Limb (tissue), 2 donors: ENCODE measurements around the gene PDE7B.

Source experiments
- DNase-seq, 2 donors: peaks; one replicate each; pipeline ENCODE4 v3.0.0-alpha.2; 2016; ENCODE audit errors: extremely low spot score in 2 of 2

PDE7B gene

GRCh38 chr6:135983718-135984343 is 132.3 kb downstream of the PDE7B start:
- DNase-seq: no peak

- no peak for DNase-seq
These were observed 134.0 kb downstream of the PDE7B start for GRCh38 chr6:135985471-135985870.

DNA sequence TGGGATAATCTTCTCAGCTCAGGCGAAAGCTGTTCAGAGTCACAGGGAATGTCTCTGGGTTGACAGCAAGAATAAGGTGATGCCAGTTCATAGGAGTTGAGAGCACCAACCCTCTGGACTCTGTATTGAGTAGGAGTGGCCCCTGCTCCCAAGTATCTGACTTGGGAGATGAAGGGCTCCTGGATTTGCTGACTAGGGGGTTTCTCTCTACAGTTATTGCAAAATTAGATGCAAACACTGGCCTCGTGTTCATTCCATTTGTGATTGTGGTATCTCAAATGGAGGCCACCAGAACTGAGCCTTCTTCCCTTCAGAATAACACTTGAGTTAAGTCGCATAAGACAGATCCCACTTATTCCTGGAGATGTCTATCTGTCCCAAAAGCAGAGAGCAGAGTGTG is 135.7 kb downstream of the PDE7B start:
- DNase-seq: no peak

DNA sequence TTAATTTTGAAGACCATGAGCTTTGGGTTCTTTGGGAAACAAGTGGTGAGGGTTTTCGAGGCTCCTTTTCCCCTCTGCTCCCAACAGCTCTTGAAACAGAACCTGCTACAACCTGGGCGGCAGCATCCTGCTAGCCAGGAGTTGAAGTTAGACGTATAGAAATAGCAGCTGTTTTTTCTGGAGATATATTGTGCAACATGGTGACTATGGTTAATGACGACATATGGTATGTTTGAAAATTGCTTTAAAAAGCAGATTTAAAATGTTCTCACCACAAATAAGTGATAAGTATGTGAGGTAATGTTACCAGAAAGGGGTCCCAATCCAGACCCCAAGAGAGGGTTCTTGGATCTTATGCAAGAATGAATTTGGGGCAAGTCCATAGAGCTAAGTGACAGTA is 138.9 kb downstream of the PDE7B start:
- no peak for DNase-seq

DNA sequence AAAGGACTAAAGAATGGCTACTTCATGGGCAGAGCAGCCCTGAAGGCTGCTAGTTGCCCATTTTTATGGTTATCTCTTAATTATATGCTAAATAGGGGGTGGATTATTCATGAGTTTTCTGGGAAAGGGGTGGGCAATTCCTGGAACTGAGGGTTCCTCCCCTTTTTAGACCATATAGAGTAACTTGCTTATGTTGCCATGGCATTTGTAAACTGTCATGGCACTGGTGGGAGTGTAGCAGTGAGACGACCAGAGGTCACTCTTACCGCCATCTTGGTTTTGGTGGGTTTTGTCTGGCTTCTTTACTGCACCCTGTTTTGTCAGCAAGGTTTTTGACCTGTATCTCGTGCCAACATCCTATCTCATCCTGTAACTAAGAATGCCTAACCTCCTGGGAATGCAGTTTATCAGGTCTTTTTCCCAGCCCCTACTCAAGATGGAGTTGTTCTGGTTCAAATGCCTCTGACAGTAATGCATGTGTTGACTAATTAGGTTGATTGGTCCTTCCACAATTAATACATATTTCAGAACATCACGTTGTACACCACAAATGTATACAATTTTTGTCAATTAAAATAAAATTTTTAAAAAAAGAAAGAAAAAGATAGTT is 139.5 kb downstream of the PDE7B start:
- no peak for DNase-seq

DNA sequence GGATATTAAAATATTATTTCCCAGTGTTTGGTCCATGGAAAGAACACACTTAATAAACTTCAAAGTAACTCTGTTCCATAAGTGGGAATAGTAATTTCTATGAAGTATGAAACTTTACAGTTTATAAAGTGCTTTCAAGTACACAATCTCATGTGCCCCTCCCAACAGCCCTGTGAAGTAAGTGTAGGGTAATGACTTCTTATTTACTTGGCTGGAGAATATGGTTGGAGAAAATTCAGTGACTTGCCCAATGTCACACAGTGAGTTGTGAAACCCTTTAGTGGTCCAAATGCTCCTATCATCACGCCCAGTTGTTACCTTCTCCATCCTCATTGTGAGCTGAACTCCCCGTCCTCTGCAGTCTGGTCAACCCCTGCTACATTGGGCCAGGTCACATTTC is 141.2 kb downstream of the PDE7B start:
- no peak for DNase-seq

DNA sequence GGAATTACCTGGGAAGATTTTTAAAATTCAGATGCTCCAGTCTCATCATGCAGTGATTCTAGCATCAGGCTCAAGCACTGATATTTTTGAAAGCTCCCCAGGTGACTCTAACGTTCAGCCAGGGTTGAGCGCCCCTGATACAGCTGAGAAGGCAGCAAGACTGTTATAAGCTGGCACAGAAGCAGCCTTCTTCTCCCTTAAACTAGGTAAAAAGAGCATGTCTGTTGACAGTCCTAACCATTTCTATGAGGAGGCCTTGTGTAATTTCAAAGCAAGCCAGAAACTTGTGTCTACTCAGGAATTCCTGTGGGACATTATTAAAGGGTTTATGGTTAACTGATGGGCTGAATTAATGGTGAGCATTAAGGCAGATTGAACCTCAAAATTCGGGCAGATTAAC is 141.9 kb downstream of the PDE7B start:
- no peak for DNase-seq

DNA sequence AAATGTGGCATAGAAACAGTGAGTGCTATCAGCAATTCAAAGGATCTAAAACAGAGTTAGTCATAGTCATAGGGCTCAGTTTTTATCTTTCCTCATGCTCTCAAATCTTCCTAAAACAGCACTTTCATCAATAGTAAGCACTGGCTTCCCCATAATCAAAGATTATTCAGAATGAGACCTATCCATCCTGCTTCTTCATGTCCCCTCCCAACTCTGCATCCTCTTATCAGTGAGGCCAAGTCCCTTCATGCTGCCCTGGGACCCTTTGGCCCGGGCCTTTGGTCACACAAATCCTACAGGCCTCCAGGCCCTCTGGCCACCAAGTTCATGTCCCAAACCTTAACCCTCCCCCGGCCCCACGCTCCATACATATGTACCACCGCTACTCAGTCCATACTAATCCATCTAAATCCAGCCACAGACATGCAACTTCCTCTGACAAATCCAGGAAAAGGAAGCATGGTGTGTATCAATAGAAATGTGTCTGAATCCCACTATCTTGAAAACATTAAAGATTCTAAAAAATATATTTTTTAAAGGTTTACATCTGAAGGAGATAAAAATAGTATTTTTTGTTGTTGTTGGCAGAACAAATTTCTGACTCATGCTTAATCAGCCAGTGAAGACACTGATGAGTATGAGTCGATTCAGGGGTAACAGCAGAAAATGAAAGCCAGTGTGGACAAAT is 143.5 kb downstream of the PDE7B start:
- no peak for DNase-seq

DNA sequence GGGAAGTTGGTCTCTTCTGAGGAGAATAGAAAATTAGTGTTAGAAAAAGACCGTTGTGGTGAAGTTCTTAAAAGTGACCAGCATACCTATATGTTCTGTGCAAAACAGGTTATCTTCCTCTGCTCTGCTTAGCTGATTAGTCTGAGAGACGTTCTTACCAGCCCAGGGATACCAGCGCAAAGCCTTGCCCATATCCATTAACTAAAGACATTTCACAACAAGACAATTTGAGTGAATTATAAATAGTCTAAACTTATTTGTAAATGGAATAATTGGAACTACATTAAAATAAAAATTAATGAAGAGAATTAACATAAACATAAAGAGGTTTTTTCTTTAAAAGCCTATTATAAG is 144.0 kb downstream of the PDE7B start:
- no peak for DNase-seq

DNA sequence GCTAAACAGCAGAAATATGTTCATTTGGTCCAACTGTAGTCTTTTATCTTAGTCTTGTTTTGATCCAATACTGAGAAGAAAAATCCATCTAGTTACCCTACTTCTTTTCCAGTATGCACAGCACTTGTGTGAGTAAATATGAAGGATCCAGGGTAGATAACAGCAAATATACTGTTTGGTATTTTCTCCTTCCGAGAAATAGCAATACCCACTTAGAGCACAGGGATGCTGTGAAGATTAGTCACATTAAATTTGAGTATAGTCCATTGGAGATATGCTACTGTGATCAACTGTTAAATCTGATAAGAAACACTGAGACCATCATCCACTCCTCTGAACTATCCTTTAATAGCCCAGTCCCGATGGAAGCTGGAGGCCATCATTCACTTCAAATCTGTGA is 145.2 kb downstream of the PDE7B start:
- no peak for DNase-seq

DNA sequence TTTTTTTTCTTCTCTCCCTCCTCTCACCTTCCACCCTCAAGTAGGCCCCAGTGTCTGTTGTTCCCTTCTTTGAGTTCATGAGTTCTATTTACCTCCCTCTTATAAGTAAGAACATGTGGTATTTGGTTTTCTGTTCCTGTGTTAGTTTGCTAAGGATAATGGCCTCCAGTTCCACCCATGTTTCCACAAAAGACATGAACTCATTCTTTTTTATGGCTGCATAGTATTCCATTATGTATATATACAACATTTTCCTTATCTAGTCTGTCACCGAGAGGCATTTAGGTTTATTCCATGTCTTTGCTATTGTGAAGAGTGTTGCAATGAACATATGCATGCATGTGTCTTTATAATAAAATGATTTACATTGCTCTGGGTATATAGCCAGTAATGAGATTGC is 147.9 kb downstream of the PDE7B start:
- DNase-seq: no peak

GRCh38 chr6:136007345-136007744 is 155.8 kb downstream of the PDE7B start:
- no peak for DNase-seq

- DNase-seq: no peak
These were observed 160.0 kb downstream of the PDE7B start for GRCh38 chr6:136011475-136011874.

- DNase-seq: no peak
These were observed 160.8 kb downstream of the PDE7B start for GRCh38 chr6:136012198-136012887.

GRCh38 chr6:136012943-136013342 is 161.4 kb downstream of the PDE7B start:
- DNase-seq: no peak

DNA sequence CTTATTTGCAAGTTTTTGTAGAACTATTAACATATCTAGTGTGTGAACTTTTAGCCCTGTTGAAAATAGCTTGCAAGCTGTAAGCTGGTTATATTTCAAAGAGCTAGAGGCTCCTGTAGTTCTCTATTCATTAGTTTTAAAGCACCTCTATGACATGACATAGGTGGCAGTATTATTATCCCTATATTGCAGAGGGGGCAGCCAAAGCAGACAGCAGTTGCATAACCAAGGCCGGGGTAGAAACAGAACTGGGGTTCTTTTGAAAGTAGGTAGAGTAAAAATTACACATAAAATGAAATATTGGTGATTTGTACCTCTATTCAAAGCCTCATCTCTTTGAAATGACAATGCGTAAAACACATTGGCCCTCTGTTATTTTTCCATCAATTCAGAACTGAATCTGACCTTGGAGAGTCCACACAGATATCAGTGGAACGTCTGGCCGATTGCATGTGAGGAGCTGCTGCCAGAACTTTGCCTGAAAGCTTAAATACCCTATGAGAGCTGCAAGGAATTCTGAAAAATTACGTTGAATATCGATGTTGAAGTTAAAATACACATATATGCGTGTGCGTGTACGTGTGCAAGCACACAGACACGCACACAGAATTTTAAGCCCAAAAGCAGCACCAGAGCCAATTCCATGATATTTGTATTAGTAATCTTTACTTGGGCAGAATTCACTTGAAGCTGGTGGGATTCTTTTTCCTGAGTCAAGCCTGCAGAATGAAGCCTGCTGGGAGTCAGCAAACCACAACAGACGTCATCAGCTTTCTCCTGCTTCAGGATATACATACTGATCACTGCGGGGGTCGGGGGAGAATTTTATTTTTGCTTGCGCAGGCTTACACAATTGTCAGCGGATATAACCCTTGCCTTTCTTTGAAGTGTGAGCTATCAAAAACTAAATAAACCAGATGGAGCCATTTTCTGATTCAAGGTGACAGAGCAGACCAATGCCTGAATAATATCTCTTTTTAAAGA is 163.2 kb downstream of the PDE7B start:
- DNase-seq: peak; percentile 45 to 66

- DNase-seq: no peak
These were observed 164.0 kb downstream of the PDE7B start for GRCh38 chr6:136015531-136015930.

GRCh38 chr6:136016228-136017225 is 165.0 kb downstream of the PDE7B start:
- DNase-seq: no peak

DNA sequence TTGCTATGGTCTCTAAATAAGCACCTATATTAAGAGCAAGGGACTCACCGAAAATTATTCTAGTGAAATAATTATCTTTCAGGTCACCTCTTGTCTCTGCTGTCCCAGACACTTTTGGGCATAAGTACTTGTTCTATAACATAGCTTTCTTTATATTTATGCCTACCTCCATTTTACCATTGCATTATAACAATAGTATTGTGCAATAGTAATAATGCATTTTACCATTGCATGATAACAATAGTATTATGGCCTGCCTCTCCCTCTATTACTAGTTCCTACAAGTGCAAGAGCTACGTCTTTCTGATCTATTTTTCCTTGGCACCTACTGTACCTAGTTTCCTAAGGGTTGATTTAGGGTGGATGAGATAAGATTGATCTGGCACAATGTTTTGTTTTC is 169.2 kb downstream of the PDE7B start:
- DNase-seq: no peak

- DNase-seq: no peak
These were observed 170.8 kb downstream of the PDE7B start for GRCh38 chr6:136022224-136022874.
